ENCODE measurements around the gene THSD1. TPM values are rescaled to one million over a fixed set of nuclear protein-coding genes. Genes with fewer than 3 reads are reported as not detected.

The THSD1 gene
- total RNA-seq, 1 donor from 2014 or later: 19.5 TPM

DNA sequence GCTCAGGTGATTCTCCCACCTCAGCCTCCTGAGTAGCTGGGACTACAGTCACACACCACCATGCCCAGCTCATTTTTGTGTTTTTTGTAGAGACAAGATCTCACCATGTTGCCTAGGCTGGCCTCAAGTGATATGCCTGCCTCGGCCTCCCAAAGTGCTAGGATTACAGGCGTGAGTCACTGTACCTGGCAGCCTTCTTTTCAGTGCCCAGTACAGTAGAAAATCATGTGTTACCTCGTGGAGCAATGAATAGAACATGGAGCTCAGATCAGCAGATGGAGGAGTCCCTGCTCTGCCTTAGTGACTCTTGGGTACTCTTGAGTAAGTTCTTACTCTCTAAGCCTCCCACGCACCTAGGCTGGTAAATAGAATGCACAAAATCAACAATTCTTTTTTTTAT, 44.7 kb downstream of the THSD1 start:
- Histone ChIP-seq H3K36me3 (ENCODE audit: control insufficient read depth, insufficient read depth, low read length) (no peaks in the 10 kb centered on the region), H3K4me3 (ENCODE audit: low read depth, low read length) (no peak overlapping the region), H3K27me3 (ENCODE audit: control insufficient read depth, insufficient read depth, low read length) (no peaks in the 10 kb centered on the region)
- FAIRE-seq: no peak
- peak; percentile 84 for DNase-seq (ENCODE audit: low read depth)
- TF ChIP-seq, protein P1, sequence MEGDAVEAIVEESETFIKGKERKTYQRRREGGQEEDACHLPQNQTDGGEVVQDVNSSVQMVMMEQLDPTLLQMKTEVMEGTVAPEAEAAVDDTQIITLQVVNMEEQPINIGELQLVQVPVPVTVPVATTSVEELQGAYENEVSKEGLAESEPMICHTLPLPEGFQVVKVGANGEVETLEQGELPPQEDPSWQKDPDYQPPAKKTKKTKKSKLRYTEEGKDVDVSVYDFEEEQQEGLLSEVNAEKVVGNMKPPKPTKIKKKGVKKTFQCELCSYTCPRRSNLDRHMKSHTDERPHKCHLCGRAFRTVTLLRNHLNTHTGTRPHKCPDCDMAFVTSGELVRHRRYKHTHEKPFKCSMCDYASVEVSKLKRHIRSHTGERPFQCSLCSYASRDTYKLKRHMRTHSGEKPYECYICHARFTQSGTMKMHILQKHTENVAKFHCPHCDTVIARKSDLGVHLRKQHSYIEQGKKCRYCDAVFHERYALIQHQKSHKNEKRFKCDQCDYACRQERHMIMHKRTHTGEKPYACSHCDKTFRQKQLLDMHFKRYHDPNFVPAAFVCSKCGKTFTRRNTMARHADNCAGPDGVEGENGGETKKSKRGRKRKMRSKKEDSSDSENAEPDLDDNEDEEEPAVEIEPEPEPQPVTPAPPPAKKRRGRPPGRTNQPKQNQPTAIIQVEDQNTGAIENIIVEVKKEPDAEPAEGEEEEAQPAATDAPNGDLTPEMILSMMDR (IDR thresholded peaks at IDR 0.05; ENCODE audit: insufficient read depth, low read length, severe bottlenecking): no peak

DNA sequence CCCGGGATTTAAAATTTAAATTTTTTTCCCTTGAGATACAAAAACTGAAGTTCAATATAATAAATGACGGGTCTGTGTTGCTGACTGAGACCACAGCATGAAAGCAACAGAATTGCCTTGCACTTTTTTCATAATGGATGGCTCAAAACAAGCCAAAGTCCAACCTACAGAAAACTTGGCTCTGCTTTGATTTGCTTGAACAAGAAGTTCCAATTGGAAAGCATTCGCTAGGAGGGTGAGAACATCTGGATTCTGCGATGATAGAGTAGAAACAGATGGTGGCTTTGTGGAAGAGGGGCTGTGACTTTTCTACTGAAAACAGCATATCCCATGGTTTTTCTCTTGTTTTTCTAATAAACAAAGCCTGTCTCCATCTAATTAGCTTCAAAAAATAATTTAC, 46.4 kb downstream of the THSD1 start:
- Histone ChIP-seq H3K4me3 (ENCODE audit: low read depth, low read length) (no peak overlapping the region), H3K36me3 (ENCODE audit: control insufficient read depth, insufficient read depth, low read length) (no peaks in the 10 kb centered on the region), H3K27me3 (ENCODE audit: control insufficient read depth, insufficient read depth, low read length) (no peaks in the 10 kb centered on the region)
- TF ChIP-seq, protein P1 (IDR thresholded peaks at IDR 0.05; ENCODE audit: insufficient read depth, low read length, severe bottlenecking): no peak
- FAIRE-seq (no peak), DNase-seq (ENCODE audit: low read depth) (no peak)

DNA sequence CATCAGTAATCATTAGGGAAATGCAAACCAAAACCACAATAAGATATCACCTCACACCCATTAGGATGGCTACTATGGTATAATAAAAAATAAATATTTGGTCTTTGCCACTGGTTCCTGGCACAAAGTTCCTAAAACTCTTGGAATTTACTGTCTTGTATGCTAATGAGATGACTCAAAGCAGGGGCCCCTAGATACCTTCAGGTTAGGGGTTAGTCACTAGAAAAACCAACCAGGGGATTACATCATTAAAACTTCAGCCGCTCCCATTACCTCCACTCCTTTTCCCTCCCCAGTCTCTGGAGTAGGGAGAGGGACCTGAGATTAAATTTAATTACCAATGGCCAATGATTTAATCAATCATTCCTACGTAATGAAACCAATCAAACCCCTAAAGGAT, 49.6 kb downstream of the THSD1 start:
- FAIRE-seq (no peak), DNase-seq (ENCODE audit: low read depth) (peak; percentile 92)
- Histone ChIP-seq H3K27me3 (ENCODE audit: control insufficient read depth, insufficient read depth, low read length) (no peaks in the 10 kb centered on the region), H3K36me3 (ENCODE audit: control insufficient read depth, insufficient read depth, low read length) (no peaks in the 10 kb centered on the region), H3K4me3 (ENCODE audit: low read depth, low read length) (no peak overlapping the region)
- TF ChIP-seq, protein P1 (IDR thresholded peaks at IDR 0.05; ENCODE audit: insufficient read depth, low read length, severe bottlenecking): no peak

DNA sequence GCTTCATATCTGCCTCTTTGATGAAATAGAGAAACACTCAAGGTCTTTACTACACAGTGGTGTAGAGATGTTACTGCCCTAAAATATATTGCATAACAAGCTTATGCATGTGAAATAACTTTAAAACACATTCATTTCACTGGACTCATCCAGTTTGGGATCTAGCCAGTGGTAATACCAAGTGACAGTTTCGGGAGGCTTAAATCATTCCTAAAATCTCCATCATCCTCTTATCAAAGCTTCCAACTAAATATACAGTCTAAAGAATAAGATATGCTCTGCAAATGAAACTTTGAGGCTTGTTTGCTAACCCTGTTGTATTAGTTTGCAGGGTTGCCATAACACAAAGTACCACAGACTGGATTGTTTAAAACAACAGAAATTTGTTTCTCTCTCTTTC, 52.8 kb downstream of the THSD1 start:
- no peaks in the 10 kb centered on the region for H3K36me3 ChIP-seq (ENCODE audit: control insufficient read depth, insufficient read depth, low read length)
- DNase-seq (ENCODE audit: low read depth) (peak; percentile 17), FAIRE-seq (no peak)
- H3K27me3 ChIP-seq (ENCODE audit: control insufficient read depth, insufficient read depth, low read length): no peaks in the 10 kb centered on the region
- TF ChIP-seq, protein P1 (IDR thresholded peaks at IDR 0.05; ENCODE audit: insufficient read depth, low read length, severe bottlenecking): no peak
- no peak overlapping the region for H3K4me3 ChIP-seq (ENCODE audit: low read depth, low read length)

DNA sequence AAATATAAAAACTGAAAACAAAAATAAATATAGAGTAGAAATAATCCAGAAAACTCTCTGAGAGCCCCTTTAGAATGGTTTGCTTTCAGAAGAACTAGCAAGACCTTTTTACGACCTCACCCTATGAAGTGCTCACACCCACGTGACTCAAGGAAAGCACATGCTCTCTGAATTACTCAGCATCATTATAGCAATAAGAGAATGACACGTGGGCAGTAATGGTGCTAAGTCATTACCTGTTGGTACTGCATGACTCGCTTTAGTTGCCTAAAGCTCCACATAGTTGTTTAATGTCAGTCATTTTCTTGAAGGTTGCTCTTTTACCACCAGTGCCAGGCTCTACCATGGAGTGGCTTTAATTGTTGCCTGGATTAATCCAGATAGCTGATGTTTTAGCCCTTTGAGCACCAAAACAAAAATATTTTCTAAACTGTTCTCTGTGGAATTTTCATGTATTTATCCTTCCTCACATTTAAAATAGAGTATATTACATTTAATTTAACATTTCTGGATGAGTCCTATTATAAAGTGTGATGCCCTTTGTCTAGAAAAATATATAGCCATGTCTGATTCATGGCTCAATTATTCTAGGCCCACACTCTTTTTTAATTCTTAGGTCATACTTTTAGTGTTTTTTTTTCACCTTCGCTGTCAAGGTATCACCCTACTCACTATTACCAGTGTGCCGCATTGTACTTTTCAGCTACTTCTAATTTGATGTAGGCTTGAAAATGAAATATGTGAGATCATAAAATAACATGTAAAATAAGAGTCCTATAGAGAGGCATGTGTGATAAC, 56.8 kb downstream of the THSD1 start:
- Histone ChIP-seq H3K4me3 (ENCODE audit: low read depth, low read length) (no peak overlapping the region), H3K36me3 (ENCODE audit: control insufficient read depth, insufficient read depth, low read length) (no peaks in the 10 kb centered on the region), H3K27me3 (ENCODE audit: control insufficient read depth, insufficient read depth, low read length) (no peaks in the 10 kb centered on the region)
- DNase-seq (ENCODE audit: low read depth): peak; percentile 98
- TF ChIP-seq, protein P1 (IDR thresholded peaks at IDR 0.05; ENCODE audit: insufficient read depth, low read length, severe bottlenecking): no peak
- FAIRE-seq: peak; percentile 7

DNA sequence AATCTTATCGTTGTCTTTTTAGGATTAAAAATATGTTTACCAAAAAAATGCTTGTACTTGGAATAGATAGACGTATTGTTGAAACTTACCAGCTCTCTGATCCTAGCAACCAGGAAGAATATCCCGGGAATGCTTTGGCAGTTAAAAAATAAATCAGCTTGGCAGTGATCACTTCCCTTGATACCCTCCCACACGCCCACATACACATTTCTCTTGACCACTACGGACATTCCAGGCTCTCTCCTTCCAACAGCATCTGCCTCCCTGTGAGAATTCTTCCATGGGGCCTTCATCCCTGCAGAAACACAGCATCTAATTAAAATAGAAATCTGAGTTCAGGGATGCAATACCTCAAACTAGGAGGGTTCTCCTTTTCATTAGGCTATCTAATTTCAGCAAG, 57.9 kb downstream of the THSD1 start:
- FAIRE-seq: no peak
- Histone ChIP-seq H3K36me3 (ENCODE audit: control insufficient read depth, insufficient read depth, low read length) (no peaks in the 10 kb centered on the region), H3K4me3 (ENCODE audit: low read depth, low read length) (no peak overlapping the region), H3K27me3 (ENCODE audit: control insufficient read depth, insufficient read depth, low read length) (no peaks in the 10 kb centered on the region)
- DNase-seq (ENCODE audit: low read depth): peak; percentile 21
- TF ChIP-seq, protein P1 (IDR thresholded peaks at IDR 0.05; ENCODE audit: insufficient read depth, low read length, severe bottlenecking): no peak

Measured in bronchial epithelial cell (primary cell).